GM12878 (cell line): ENCODE measurements around the gene MARF1. TPM values are rescaled to one million over a fixed set of nuclear protein-coding genes. Genes with fewer than 3 reads are reported as not detected.

Source experiments
- ATAC-seq: fragments of 200-7000 bp; cut with Tn5 transposase; 3 replicates; pipeline ENCODE4 v1.9.1; 2020; ENCODE audit warnings: mild to moderate bottlenecking, moderate library complexity
- BruUV-seq: library from RNA; stranded (reverse); fragments of 400-500 nt; replicated peaks from 2 replicates; lab custom pipeline; 2021; lab: Mats Ljungman, UMichigan
- CTCF ChIA-PET: fragments of 300-600 bp; sonication (Branson Sonifier 250); formaldehyde crosslinking; extraction: SDS; loops from one replicate; lab custom pipeline; 2021; ENCODE audit warnings: inconsistent platforms; lab: Yijun Ruan, JAX
- POLR2A ChIA-PET: fragments of 350-600 bp; formaldehyde crosslinking; extraction: SDS; loops from one replicate; lab custom pipeline; 2021; ENCODE audit warnings: inconsistent platforms; lab: Charles Lee
- RAD21 ChIA-PET: fragments of 300-600 bp; sonication (Branson Sonifier 250); formaldehyde crosslinking; loops from one replicate; lab custom pipeline; 2023; ENCODE audit warnings: antibody characterized with exemption; ENCODE audit not compliant: unreplicated experiment; lab: Charles Lee
- SMC1A ChIA-PET: fragments of 300-600 bp; sonication (Branson Sonifier 250); formaldehyde crosslinking; loops from one replicate; lab custom pipeline; 2023; ENCODE audit not compliant: unreplicated experiment, uncharacterized antibody; lab: Charles Lee
- DNase-seq: peaks from one replicate; pipeline ENCODE4 v3.0.0-alpha.2; 2011; ENCODE audit warnings: low read depth, low spot score
- FAIRE-seq: peaks from 3 replicates; lab custom pipeline; 2011; peaks lifted over from hg19 to GRCh38; lab: Jason Lieb, UNC
- H2AFZ ChIP-seq: 2 replicates; pipeline ENCODE4 v1.6.0; 2011; ENCODE audit warnings: low read depth, low read length, control low read depth; ENCODE audit not compliant: control insufficient read depth
- H3K27ac ChIP-seq: 2 replicates; pipeline ENCODE4 v1.5.1; 2011; ENCODE audit warnings: control low read depth; ENCODE audit not compliant: control insufficient read depth, insufficient read depth
- H3K27me3 ChIP-seq, 2 experiments: replicated peaks in 1 of 2; 2 replicates each; pipeline versions ENCODE4 v1.6.0 to v1.6.1; 2011; ENCODE audit warnings: low read length in 1 of 2; ENCODE audit not compliant: control insufficient read depth in 2 of 2, insufficient read depth in 2 of 2
- H3K36me3 ChIP-seq, 2 experiments: 2 replicates each; pipeline ENCODE4 v1.5.1; 2011; ENCODE audit warnings: low read length in 1 of 2; ENCODE audit not compliant: control insufficient read depth in 2 of 2, insufficient read depth in 2 of 2
- H3K4me1 ChIP-seq: 2 replicates; pipeline ENCODE4 v1.6.1; 2011; ENCODE audit warnings: mild to moderate bottlenecking, low read length, moderate library complexity, mixed read lengths; ENCODE audit not compliant: control insufficient read depth, insufficient read depth
- H3K4me2 ChIP-seq: 2 replicates; pipeline ENCODE4 v1.6.0; 2011; ENCODE audit warnings: control low read depth; ENCODE audit not compliant: control insufficient read depth, insufficient read depth
- H3K4me3 ChIP-seq: fragments of 200-600 bp; sonication (generic); 2 replicates; pipeline ENCODE4 v1.5.1; 2016
- H3K79me2 ChIP-seq: 2 replicates; pipeline ENCODE4 v1.6.0; 2011; ENCODE audit warnings: low read length; ENCODE audit not compliant: control insufficient read depth, insufficient read depth
- H3K9ac ChIP-seq: 2 replicates; pipeline ENCODE4 v1.8.0; 2011; ENCODE audit warnings: low read length, control low read depth, mixed read lengths; ENCODE audit not compliant: control insufficient read depth, insufficient read depth
- H3K9me3 ChIP-seq: replicated peaks from 3 replicates; pipeline ENCODE4 v1.5.1; 2011; ENCODE audit warnings: mild to moderate bottlenecking, low read length; ENCODE audit not compliant: control insufficient read depth, insufficient read depth
- H4K20me1 ChIP-seq: 2 replicates; pipeline ENCODE4 v1.6.0; 2011; ENCODE audit not compliant: control insufficient read depth, insufficient read depth
- BHLHE40 ChIP-seq, 2 experiments: fragments of 450-650 bp in 1 of 2; IDR thresholded peaks; 2 replicates each; pipeline ENCODE4 v1.6.1; 2011 to 2017; ENCODE audit warnings: low read depth in 2 of 2, borderline replicate concordance in 1 of 2, improper control_type of control experiment in 1 of 2, low read length in 1 of 2, mild to moderate bottlenecking in 1 of 2
- BRCA1 ChIP-seq: IDR thresholded peaks from 2 replicates; pipeline ENCODE4 v1.6.1; 2011; ENCODE audit warnings: low read depth, low read length, improper control_type of control experiment
- CHD1 ChIP-seq: IDR thresholded peaks from 2 replicates; pipeline ENCODE4 v1.6.1; 2012; ENCODE audit warnings: low read depth, low read length, improper control_type of control experiment
- CREB1 ChIP-seq: IDR thresholded peaks from 2 replicates; pipeline ENCODE4 v1.6.1; 2012; ENCODE audit warnings: low read depth, mild to moderate bottlenecking, inconsistent platforms
- ELK1 ChIP-seq: IDR thresholded peaks from 2 replicates; pipeline ENCODE4 v1.6.1; 2012; ENCODE audit warnings: low read depth, low read length, improper control_type of control experiment
- IKZF2 ChIP-seq, 2 experiments: fragments of 450-650 bp; IDR thresholded peaks; 2 replicates each; pipeline ENCODE4 v1.6.1; 2017; ENCODE audit warnings: mild to moderate bottlenecking in 2 of 2, moderate library complexity in 2 of 2
- MTA2 ChIP-seq: fragments of 450-650 bp; IDR thresholded peaks from 2 replicates; pipeline ENCODE4 v1.6.1; 2016; ENCODE audit warnings: low read depth, mild to moderate bottlenecking, moderate library complexity
- NR2C2 ChIP-seq: IDR thresholded peaks from 2 replicates; pipeline ENCODE4 v1.6.1; 2011; ENCODE audit warnings: borderline replicate concordance, low read depth; ENCODE audit not compliant: control insufficient read depth, insufficient read length
- NR2F1 ChIP-seq: fragments of 450-650 bp; conservative IDR thresholded peaks from 2 replicates; pipeline ENCODE4 v1.6.1; 2017; ENCODE audit warnings: mild to moderate bottlenecking
- PAX5 ChIP-seq: IDR thresholded peaks from 2 replicates; pipeline ENCODE4 v1.6.1; 2011; ENCODE audit warnings: low read depth, low read length, borderline replicate concordance
- RBBP5 ChIP-seq: fragments of 200-600 bp; sonication (generic); conservative IDR thresholded peaks from 2 replicates; pipeline ENCODE4 v1.6.1; 2016
- SREBF1 ChIP-seq: IDR thresholded peaks from 2 replicates; pipeline ENCODE4 v1.6.1; 2012; ENCODE audit warnings: mild to moderate bottlenecking, low read length
- SREBF2 ChIP-seq: IDR thresholded peaks from 2 replicates; pipeline ENCODE4 v1.6.1; 2012; ENCODE audit warnings: mild to moderate bottlenecking, low read length
- TARDBP ChIP-seq: IDR thresholded peaks from 2 replicates; pipeline ENCODE4 v1.6.1; 2016; ENCODE audit warnings: borderline replicate concordance
- TCF12 ChIP-seq: IDR thresholded peaks from 2 replicates; pipeline ENCODE4 v1.6.1; 2011; ENCODE audit warnings: low read depth, mild to moderate bottlenecking, low read length
- USF2 ChIP-seq: IDR thresholded peaks from 2 replicates; pipeline ENCODE4 v1.6.1; 2011; ENCODE audit warnings: low read depth, low read length, improper control_type of control experiment, borderline replicate concordance
- ZBTB11 ChIP-seq: fragments of 450-650 bp; formaldehyde crosslinking; IDR thresholded peaks from 2 replicates; pipeline ENCODE4 v1.5.0; 2022; ENCODE audit warnings: mild to moderate bottlenecking, missing genetic modification characterization
- ZNF24 ChIP-seq: fragments of 450-650 bp; IDR thresholded peaks from 2 replicates; pipeline ENCODE4 v1.6.1; 2017; ENCODE audit warnings: antibody characterized with exemption, mild to moderate bottlenecking
- ZNF384 ChIP-seq: IDR thresholded peaks from 2 replicates; pipeline ENCODE4 v1.6.1; 2012; ENCODE audit warnings: low read depth, mild to moderate bottlenecking, low read length, improper control_type of control experiment, borderline replicate concordance
- ZNF622 ChIP-seq: fragments of 450-650 bp; IDR thresholded peaks from 2 replicates; pipeline ENCODE4 v1.6.1; 2017; ENCODE audit warnings: mild to moderate bottlenecking, inconsistent platforms
- WGBS: methylation state at CpG from one replicate; pipeline ENCODE4 v1.1.6; 2016; ENCODE audit warnings: low lambda C conversion rate; ENCODE audit not compliant: insufficient replicate concordance, insufficient coverage; ENCODE audit errors: missing lambda C conversion rate; 5-methylcytosine and 5-hydroxymethylcytosine counted together
- in situ Hi-C: fragments of 300-500 bp; cut with MboI; formaldehyde crosslinking; loops from 9 replicates; pipeline ENCODE4 v1.14.3; 2018; ENCODE audit warnings: mixed read lengths
- intact Hi-C: fragments of 100-400 bp; cut with micrococcal nuclease; formaldehyde crosslinking; loops from one replicate; pipeline ENCODE4 v1.14.2; 2022; ENCODE audit not compliant: unreplicated experiment
- polyA plus RNA-seq, 11 experiments: library from polyadenylated mRNA; depleted of rRNA in 4 of 11; unstranded in 6 of 11; stranded (reverse) in 5 of 11; fragments of >200 nt; fragmentation: Nextera tagmentation in 4 of 11; fragmentation: Illumina TruSeq in 1 of 11; extraction: Ambion mirVana in 4 of 11; extraction: Trizol in 1 of 11; gene quantifications; 1 replicate in 1 of 11; 2 replicates in 10 of 11; pipeline versions ENCODE4 v1.2.1 to v1.2.3, GENCODE V29; 2011 to 2016; ENCODE audit warnings: inconsistent platforms in 2 of 11, missing spikeins in 2 of 11, low read depth in 1 of 11
- total RNA-seq, 4 experiments: library from RNA; depleted of rRNA in 3 of 4; stranded (reverse); fragments of >200 nt in 3 of 4; fragmentation: Illumina TruSeq in 1 of 4; extraction: Trizol in 1 of 4; gene quantifications; 2 replicates each; pipeline versions ENCODE4 v1.2.1 to v1.2.3, GENCODE V29; 2013 to 2021

Gene MARF1
- total and polyA plus RNA-seq, 10 of the 15 experiments (the other 5 are each of a cell fraction or from before 2014, with no cell fraction given): 4.5 to 40.1 (median 14.0) TPM

GRCh38 chr16:15586716-15587115, 56.2 kb downstream of the MARF1 start:
- Histone ChIP-seq H4K20me1 (no peaks in the 10 kb centered on the region), H3K9me3 (peaks cover 2% of the 10 kb centered on the region; the same call in 2 of the 3 replicates), H3K36me3 (peaks cover 1 to 3% of the 10 kb centered on the region in 2 experiments; a peak in 1 of 4 replicates), H3K79me2 (no peaks in the 10 kb centered on the region), H3K4me1 (peaks cover 6% of the 10 kb centered on the region), H3K9ac (no peak overlapping the region), H3K27ac (no peak overlapping the region), H3K4me2 (no peak overlapping the region)
- DNase-seq (no peak), ATAC-seq (no peak)
- in situ Hi-C loops (no loop called here), intact Hi-C loops (no loop called here)
- 91% methylated on average over 12 of the region's 12 CpGs for WGBS
- POLR2A ChIA-PET: no interaction called here
- CTCF ChIA-PET: interaction anchor here (1.6 kb wide), 1 partner anchor 22 kb away, joined by 3 read pairs; no protein-coding TSS in a partner anchor
- no TSS peak for BruUV-seq
- no peak for TF ChIP-seq IKZF2 (IDR thresholded peaks at IDR 0.05)
- TF ChIP-seq CREB1: no peak
- no peak for TF ChIP-seq TARDBP
- TF ChIP-seq SREBF1: no peak
- TF ChIP-seq ZBTB11 (CRISPR knock-in tag): no peak
- TF ChIP-seq MTA2: no peak
- TF ChIP-seq ELK1: no peak
- TF ChIP-seq CHD1: no peak
- TF ChIP-seq BHLHE40 (IDR thresholded peaks at IDR 0.05; ENCODE audit: borderline replicate concordance in 1 of 2, low read depth in 2 of 2, low read length in 1 of 2): no peak
- no peak for TF ChIP-seq ZNF384
- TF ChIP-seq SREBF2: no peak
- TF ChIP-seq NR2F1: no peak
- TF ChIP-seq USF2: no peak
- TF ChIP-seq RBBP5: no peak
- TF ChIP-seq ZNF24: no peak
- TF ChIP-seq BRCA1: no peak
- no peak for TF ChIP-seq NR2C2
- TF ChIP-seq PAX5: no peak
- TF ChIP-seq TCF12: no peak
- TF ChIP-seq ZNF622: no peak
- TF ChIP-seq, all 136 proteins: peak for 0
- ChIA-PET SMC1A (no interaction called here), RAD21 (no interaction called here)
- Histone ChIP-seq H3K27me3 (no peaks in the 10 kb centered on the region), H3K4me3 (no peak overlapping the region), H2AFZ (no peak overlapping the region)
- FAIRE-seq: no peak
